Right atrium auricular region (tissue), 2 donors: ENCODE results near the gene RCN2. TPM values are rescaled to one million over a fixed set of nuclear protein-coding genes. Genes with fewer than 3 reads are reported as not detected.

Source experiments
- DNase-seq: peaks from one replicate; pipeline ENCODE4 v3.0.0-alpha.2; 2019; ENCODE audit warnings: low spot score
- H3K27ac ChIP-seq, 2 donors: fragments of 200-600 bp; sonication (generic); 1 replicate in 1 of 2; 2 replicates in 1 of 2; pipeline ENCODE4 v1.5.1; 2016 to 2019
- H3K27me3 ChIP-seq, 2 donors: fragments of 200-600 bp; sonication (generic); one replicate each; pipeline versions ENCODE4 v1.5.1 to v1.6.0; 2017 to 2019
- H3K36me3 ChIP-seq: fragments of 200-600 bp; sonication (generic); one replicate; pipeline ENCODE4 v1.5.1; 2016
- H3K4me1 ChIP-seq, 2 donors: fragments of 200-600 bp; sonication (generic); one replicate each; pipeline versions ENCODE4 v1.5.1 to v1.6.0; 2017 to 2019
- H3K4me3 ChIP-seq, 2 donors: fragments of 200-600 bp; sonication (generic); 1 replicate in 1 of 2; 2 replicates in 1 of 2; pipeline ENCODE4 v1.5.1; 2017 to 2019; ENCODE audit warnings: mild to moderate bottlenecking in 1 of 2, moderate library complexity in 1 of 2
- H3K9me3 ChIP-seq, 2 donors: fragments of 200-600 bp; sonication (generic); one replicate each; pipeline ENCODE4 v1.5.1; 2019
- CTCF ChIP-seq, 2 donors: fragments of 200-600 bp; sonication (generic); IDR thresholded peaks; one replicate each; pipeline ENCODE4 v1.5.1; 2019; ENCODE audit warnings: antibody characterized with exemption in 2 of 2
- total RNA-seq, 2 donors: library from RNA; depleted of rRNA; stranded (reverse); fragments of >200 nt; gene quantifications; one replicate each; pipeline ENCODE4 v1.1.0, GENCODE V29; 2016

The RCN2 gene
- total RNA-seq, 2 donors from 2014 or later = 20.9 to 39.9 TPM

- Histone ChIP-seq H3K27ac (no peak overlapping the region), H3K36me3 (no peaks in the 10 kb centered on the region), H3K9me3 (no peaks in the 10 kb centered on the region), H3K4me1 (no peaks in the 10 kb centered on the region), H3K4me3 (no peak overlapping the region), H3K27me3 (no peaks in the 10 kb centered on the region)
- no peak for DNase-seq
- TF ChIP-seq CTCF (IDR thresholded peaks at IDR 0.05) = no peak
Measured at GRCh38 chr15:76979331-76979925, 47.9 kb downstream of the RCN2 start.

- TF ChIP-seq CTCF (IDR thresholded peaks at IDR 0.05) = no peak
- no peak overlapping the region for H3K4me3 ChIP-seq
- no peak overlapping the region for H3K27ac ChIP-seq
- H3K9me3 ChIP-seq = no peaks in the 10 kb centered on the region
- no peaks in the 10 kb centered on the region for H3K36me3 ChIP-seq
- H3K27me3 ChIP-seq = no peaks in the 10 kb centered on the region
- no peak for DNase-seq
- no peaks in the 10 kb centered on the region for H3K4me1 ChIP-seq
Measured at GRCh38 chr15:76979996-76980520, 48.5 kb downstream of the RCN2 start.

- Histone ChIP-seq H3K36me3 (no peaks in the 10 kb centered on the region), H3K27ac (no peak overlapping the region), H3K4me3 (no peak overlapping the region), H3K9me3 (no peaks in the 10 kb centered on the region), H3K4me1 (no peaks in the 10 kb centered on the region), H3K27me3 (no peaks in the 10 kb centered on the region)
- TF ChIP-seq CTCF (IDR thresholded peaks at IDR 0.05) = no peak
- no peak for DNase-seq
Measured at GRCh38 chr15:76982356-76982755, 50.8 kb downstream of the RCN2 start.

- Histone ChIP-seq H3K27ac (no peak overlapping the region), H3K4me1 (no peaks in the 10 kb centered on the region), H3K36me3 (no peaks in the 10 kb centered on the region), H3K9me3 (no peaks in the 10 kb centered on the region), H3K4me3 (no peak overlapping the region), H3K27me3 (no peaks in the 10 kb centered on the region)
- no peak for TF ChIP-seq CTCF (IDR thresholded peaks at IDR 0.05)
- DNase-seq = no peak
Measured at GRCh38 chr15:76982756-76983155, 51.2 kb downstream of the RCN2 start.

- Histone ChIP-seq H3K36me3 (no peaks in the 10 kb centered on the region), H3K27ac (peak overlapping the region in 1 of 2 donors; percentile 13)
- no peak for DNase-seq
Measured at GRCh38 chr15:76983590-76984375, 52.2 kb downstream of the RCN2 start.

More at GRCh38 chr15:76983590-76984375, 52.2 kb downstream of the RCN2 start:
- peaks cover 0 to 10% of the 10 kb centered on the region in 2 donors for H3K4me1 ChIP-seq
- no peak for TF ChIP-seq CTCF (IDR thresholded peaks at IDR 0.05)
- H3K27me3 ChIP-seq = no peaks in the 10 kb centered on the region
- no peak overlapping the region for H3K4me3 ChIP-seq
- no peaks in the 10 kb centered on the region for H3K9me3 ChIP-seq
